HCT116 (cell line): ENCODE data around the gene WFDC1.

ENCODE experiments used
- CEBPB ChIP-seq: IDR thresholded peaks from 2 replicates; pipeline ENCODE4 v1.6.1; 2012; ENCODE audit warnings: low read depth
- CTCF ChIP-seq, 3 experiments: fragments of 200-600 bp in 1 of 3; sonication (generic) in 1 of 3; IDR thresholded peaks in 2 of 3; conservative IDR thresholded peaks in 1 of 3; 2 replicates each; pipeline ENCODE4 v1.5.1; 2012 to 2017; ENCODE audit warnings: low read depth in 2 of 3, low read length in 2 of 3, antibody characterized with exemption in 1 of 3, borderline replicate concordance in 1 of 3, control low read depth in 1 of 3, mild to moderate bottlenecking in 1 of 3, mixed read lengths in 1 of 3, mixed run types in 1 of 3, moderate library complexity in 1 of 3; ENCODE audit not compliant: insufficient read depth in 1 of 3
- EZH2 ChIP-seq: fragments of 200-600 bp; sonication (generic); IDR thresholded peaks from 2 replicates; pipeline ENCODE4 v1.6.1; 2017; ENCODE audit warnings: antibody characterized with exemption, mixed run types
- MAX ChIP-seq: IDR thresholded peaks from 2 replicates; pipeline ENCODE4 v1.6.1; 2012
- POLR2AphosphoS5 ChIP-seq: IDR thresholded peaks from 2 replicates; pipeline ENCODE4 v1.6.1; 2011; ENCODE audit warnings: mild to moderate bottlenecking, low read depth, low read length, moderate library complexity
- RAD21 ChIP-seq: IDR thresholded peaks from 2 replicates; pipeline ENCODE4 v1.6.1; 2012; ENCODE audit warnings: low read depth, mild to moderate bottlenecking
- REST ChIP-seq: IDR thresholded peaks from 2 replicates; pipeline ENCODE4 v1.6.1; 2012; ENCODE audit warnings: low read depth

- TF ChIP-seq CTCF (IDR thresholded peaks at IDR 0.05 in 2 of 3, conservative IDR thresholded peaks at IDR 0.05 in 1 of 3; ENCODE audit: borderline replicate concordance in 1 of 3, insufficient read depth in 1 of 3, low read depth in 2 of 3, low read length in 2 of 3) (no peak), RAD21 (no peak), MAX (no peak), EZH2 (no peak), POLR2AphosphoS5 (no peak), CEBPB (no peak), REST (no peak)
These were observed 3.8 kb downstream of the WFDC1 start for GRCh38 chr16:84298376-84298899.
